GM21717 (cell line): ENCODE measurements around the gene SRRD.
A peak's percentile ranks its signal among the peaks of the same experiment; 100 is the strongest.
"Not testable (repeated sequence)": the region's sequence is repeated elsewhere in the genome, so short reads cannot be mapped to it uniquely, and the experiment has no call there.

ENCODE experiments used
- ATAC-seq: cut with Tn5 transposase; IDR thresholded peaks from one replicate; pipeline ENCODE4 v1.9.1; 2021; ENCODE audit warnings: mild to moderate bottlenecking, moderate library complexity; ENCODE audit not compliant: unreplicated experiment

Gene SRRD, protein sequence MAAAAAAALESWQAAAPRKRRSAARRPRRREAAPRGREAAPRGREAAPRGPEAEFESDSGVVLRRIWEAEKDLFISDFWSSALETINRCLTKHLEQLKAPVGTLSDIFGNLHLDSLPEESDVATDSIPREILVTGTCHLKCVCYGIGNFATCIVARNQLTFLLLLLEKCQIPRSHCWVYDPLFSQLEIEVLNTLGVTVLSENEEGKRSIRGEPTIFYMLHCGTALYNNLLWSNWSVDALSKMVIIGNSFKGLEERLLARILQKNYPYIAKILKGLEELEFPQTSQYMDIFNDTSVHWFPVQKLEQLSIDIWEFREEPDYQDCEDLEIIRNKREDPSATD

DNA sequence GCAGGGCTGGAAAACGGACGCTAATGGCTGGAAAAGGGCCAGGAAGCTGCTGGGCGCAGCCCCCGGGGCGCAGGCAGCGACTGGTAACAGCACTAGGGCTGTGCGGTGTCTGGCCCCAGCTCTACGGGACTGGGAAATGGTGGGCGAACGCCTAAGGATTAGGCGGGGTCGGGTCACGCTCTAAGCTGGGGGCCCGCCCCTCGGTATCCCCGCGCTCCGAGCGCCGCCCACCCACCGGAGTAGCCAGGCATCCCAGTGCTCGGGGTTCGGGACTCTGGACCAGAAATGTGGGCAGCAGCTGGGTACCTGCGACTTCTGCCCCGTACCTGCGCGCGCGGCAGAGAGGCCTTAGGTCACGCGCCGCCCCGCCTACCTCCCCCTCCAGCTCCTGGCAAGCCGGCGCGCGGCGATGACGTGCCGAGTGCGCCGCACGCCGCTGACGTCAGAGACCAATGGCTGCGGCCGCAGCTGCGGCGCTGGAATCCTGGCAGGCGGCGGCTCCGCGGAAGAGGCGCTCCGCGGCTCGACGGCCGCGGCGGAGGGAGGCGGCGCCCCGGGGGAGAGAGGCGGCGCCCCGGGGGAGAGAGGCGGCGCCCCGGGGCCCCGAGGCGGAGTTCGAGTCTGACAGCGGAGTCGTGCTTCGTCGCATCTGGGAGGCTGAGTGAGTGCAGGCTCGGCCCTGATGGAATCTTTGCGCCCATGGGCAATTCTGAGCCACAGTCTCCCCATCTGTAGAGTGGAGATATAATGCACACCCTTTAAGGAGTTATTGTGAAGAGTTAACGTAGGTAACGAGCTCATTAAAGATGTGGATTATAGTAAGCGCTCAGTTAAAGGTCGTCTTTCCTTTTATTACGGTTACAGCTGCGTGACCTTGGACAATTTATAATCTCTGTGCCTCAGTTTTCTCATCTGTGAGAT, at the start of gene SRRD, which contains the start of gene HPS4:
TSS of gene SRRD (plus strand) at position 439 of the 921 bp plus-strand sequence. CDS start at position 453, 14 bp downstream.
TSS of gene HPS4 (minus strand) at position 345 of the 921 bp plus-strand sequence. CDS start 2,021 bp downstream, outside the sequence.
- ATAC-seq, result peak; percentile 45

DNA sequence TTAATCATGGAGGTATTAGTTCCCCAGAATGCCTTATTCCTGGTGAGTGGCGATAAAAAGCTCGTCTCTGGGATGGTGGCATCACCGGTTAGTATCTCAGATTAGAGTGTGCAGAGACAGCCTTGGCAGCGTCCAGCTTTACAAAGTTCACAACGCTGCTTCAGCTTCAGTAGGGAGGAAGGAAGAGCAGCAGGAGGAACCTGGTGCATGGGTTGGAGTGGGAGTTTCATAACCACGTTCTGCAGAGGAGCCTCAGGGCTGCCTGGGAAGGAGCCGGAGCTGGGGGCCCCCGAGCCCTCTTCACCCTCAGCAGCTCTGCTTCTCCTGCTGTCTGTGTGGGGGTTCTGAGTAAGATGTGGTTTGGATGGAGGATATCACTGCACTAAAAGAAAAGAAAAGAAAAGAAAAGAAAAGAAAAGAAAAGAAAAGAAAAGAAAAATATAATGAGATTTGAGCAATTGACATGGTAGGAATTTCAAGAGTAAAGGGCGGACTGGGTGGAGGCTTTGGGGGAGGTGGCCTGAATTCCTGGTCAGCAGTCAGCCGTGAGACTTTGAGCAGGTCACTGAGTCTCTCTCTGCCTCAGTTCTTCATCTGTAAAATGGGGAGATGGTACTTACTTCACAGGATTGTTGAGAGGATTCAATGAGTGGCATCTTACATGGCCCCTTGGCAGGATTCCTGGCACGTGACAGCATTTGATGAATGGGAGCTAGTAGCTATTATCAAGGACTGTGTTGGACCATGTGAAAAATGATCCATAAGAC, 48.2 kb upstream of the SRRD start:
- ATAC-seq, result no peak

DNA sequence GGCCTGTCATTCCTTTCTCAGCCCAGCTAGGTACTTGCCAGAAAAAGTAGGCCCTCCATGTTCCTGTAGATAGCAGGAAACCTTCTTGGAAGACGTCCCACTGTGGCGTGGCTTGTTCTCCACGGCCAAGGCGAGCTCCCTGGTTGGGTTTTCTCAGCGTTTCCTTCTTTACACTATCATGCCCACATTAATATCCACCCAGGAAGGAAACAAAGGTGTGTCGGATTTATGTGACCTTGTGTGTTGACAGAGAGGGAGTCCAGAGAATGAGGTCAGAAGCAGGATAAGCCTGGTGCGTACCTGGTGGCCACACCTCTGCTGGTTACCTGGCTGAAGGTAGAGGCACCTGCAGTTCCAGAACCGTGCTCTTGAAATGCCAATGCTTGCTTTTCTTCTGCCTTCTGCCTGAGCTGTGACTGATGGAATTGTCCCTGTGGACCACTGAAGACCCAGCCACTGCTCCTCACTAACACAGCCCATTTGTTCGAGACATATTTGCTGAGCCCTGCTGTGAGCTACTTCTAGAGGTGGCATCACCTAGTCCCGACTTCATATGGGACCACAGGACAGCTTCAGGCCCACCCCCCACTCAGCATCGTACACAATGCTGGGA, 46.7 kb upstream of the SRRD start:
- ATAC-seq, result no peak

DNA sequence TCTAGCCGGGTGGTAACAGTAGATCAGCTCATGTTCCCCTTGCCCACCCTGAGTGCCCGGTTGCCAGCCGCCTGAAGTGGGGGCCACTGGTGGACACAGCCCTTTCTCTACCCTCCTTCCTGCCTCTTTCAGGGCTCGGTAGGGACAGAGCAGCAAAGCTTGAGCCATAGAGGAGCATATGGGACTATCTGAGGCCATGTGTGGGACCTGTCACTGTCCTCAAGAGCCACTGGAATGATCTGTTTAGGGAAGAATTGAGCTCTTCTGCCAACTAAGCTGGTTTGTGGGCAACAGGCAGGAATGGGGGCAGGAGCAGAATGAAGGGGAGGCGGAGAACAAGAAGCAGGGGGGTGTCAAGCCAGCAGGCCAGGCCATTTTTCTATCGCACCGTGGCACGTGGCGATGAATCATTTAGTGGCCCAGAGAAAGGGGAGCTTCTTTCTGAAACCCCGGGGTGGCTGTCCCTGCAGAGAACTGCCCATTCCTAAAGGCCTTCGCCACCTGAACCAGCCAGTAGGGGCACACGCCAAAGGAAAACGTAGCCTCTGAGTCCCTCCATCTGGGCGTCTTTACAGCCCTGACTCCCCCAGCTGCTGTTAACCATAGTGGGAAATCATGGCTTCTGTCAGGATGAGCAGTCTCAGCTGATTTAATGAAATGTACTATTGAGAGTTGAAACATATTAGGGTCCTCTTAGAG, 45.8 kb upstream of the SRRD start:
- ATAC-seq, result no peak

DNA sequence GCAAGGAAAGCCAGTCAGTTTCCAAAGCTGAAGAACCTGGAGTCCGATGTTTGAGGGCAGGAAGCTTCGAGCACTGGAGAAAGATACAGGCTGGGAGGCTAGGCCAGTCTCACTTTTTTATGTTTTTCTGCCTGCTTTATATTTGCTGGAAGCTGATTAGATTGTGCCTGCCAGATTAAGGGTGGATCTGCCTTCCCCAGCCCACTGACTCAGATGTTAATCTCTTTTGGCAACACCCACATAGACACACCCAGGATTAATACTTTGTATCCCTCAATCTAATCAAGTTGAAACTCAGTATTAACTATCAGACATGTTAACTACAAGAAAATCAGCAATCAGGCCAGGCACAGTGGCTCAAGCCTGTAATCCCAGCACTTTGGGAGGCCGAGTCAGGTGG, 44.9 kb upstream of the SRRD start:
- ATAC-seq, result not testable (repeated sequence)

DNA sequence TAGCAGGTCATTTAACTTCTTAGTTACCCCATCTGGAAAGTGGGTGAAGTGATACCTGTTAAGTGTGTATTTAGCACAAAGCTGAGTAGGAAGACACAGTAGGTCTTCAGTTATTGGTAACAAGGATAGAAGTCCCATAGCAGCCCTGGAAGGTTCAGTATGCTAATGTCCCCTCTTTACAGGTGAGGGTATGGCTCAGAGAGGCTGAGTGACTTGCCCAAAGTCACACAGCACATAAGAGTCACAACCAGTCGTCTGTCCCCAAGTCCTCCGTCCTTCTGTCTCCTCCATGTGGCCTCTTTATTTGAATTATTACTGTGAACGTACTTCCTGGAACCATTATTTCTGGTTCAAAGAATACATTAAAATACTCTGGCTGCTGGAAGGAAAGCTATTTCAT, 44.1 kb upstream of the SRRD start:
- no peak for ATAC-seq

DNA sequence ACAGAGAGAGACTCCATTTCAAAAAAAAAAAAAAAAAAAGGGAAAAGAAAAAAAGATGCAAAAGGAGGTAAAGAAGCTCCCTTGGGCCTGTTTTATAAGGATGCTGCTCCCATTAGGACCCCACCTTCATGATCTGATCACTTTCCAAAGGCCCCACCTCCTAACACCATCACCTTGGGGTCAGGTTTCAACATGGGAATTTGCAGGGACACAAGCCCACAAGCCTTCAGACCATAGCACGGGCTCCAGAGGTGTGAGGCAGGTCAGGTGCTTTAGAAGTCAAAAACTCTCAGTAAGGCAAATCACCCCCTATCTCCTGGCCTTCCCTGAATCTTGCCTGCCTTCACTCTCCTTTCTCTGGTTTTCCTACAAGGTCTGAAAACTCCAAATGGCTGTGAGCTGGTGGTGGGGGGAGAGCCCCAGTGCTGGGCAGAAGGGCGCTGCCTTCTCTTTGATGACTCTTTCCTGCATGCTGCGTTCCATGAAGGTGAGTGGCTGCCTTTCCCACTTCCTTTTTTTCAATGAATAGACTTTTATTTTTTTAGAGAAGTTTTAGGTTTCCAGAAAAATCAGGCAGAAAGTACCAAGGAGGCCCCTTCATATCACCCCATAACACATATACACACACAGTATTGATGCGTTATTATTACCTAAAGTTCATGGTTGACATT, 41.5 kb upstream of the SRRD start:
- no peak for ATAC-seq

DNA sequence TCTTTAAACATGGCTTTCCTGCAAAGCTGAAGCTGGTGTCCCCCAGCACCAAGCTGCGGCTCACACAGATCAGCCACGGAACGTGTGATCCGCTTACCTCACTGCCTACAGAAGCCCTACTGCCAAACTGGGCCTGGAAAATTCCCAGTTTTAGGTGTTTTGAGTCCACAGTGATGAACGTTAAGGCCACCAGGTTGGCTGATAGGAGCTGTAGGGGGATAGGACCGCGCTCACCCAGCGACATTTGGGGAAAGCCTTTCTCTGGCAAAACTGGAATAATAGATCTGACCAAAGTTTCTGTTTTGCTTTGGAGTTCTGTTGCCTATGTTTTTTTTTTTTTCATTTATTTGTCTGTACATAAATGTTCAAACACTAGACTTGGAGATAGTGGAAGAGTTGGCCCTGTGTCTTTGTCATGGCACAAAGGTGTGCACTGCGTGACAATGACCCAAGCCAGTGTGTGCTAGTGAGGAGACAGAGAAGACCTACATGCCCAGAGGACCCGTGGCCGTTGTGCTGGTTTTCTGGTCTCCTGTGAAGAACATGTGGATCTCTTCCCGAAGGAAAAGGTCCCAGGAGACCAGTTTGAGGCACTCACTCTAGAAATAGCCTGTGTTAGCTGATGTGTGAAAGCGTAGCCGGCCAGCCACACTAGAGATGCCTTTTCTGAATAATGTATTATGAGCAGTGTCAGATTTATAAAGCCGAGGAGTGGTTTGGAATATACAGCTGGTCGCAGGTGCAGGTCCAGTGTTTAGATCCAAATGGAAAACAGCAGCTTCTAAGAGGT, 39.6 kb upstream of the SRRD start:
- ATAC-seq, result no peak

DNA sequence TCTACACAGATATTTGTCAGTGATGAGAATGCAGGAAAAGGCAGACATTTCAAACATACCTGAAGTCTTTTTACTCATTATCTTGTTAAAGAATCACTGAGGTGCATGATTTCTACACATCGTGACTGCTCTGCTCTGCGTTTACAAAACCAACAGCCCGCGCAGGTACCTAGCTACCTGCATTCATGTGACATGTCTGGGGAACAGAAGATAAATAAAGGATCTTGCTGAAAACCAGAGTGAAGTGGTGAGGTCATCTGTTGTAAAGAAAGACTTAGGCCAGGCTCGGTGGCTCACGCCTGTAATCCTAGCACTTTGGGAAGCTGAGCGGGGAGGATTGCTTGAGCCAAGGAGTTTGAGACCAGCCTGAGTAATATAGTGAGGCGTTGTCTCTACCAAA, 38.9 kb upstream of the SRRD start:
- no peak for ATAC-seq

DNA sequence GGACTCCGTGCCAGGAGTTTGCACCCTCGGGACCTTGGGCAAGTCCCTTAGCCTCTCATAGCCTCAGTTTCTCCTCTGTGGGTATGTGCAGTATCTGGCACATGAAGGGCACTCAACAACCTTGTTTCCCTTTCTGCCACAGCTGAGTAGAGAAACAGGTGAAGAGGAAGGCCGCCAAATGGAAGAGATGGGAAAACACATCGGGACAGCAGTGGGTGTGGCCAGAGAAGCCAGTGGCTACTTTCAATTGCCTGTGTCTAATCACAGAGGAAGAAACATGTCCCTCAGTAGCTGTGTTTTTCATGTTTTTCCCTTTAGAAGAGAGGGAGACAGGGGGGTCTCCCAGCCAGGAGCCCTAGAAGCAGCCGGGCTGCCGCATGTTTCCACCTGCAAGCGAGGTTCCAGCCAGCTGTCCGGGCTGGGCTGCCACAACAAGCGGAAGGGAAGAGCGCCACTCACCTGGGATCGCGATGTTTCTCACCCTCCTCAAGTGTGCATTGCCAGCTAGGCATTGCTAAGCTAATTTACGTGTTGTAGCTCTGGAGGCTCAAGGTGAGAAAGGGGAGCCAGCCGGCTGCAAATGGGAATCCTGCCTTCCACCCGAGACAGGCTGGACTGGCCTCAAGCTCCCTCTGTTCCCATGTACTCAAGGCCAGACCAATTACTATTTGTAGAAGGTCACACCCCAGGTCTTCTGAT, 38.0 kb upstream of the SRRD start:
- ATAC-seq, result no peak

DNA sequence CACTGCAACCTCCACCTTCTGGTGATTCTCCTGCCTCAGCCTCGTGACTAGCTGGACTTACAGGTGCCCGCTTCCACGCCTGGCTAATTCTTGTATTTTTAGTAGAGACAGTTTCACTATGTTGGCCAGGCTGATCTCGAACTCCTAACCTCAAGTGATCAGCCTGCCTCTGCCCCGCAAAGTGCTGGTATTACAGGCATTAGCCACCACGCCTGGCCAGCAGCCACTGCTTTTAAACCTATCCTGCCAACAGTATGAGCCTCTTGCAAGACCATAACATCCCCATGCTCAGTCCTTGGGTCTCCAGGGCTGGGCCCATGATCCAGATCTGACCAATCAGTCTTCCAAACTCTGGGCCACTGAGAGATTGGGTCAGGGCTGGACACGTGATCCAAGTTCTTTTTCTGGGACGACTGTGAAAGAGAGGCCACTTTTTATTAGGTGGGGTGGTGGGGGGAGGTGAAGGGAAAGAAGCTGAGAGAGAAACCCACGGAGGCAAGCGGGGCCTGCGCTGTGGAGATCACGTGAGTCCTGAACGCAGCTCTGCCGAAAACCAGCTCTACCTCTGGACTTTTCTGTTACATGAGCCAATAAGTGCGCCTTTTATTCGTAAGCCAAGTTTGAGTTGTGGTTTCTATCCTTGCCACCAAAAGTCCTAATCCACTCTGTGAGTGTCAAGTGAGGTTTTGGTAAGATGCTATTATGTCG, 36.7 kb upstream of the SRRD start:
- ATAC-seq, result no peak

DNA sequence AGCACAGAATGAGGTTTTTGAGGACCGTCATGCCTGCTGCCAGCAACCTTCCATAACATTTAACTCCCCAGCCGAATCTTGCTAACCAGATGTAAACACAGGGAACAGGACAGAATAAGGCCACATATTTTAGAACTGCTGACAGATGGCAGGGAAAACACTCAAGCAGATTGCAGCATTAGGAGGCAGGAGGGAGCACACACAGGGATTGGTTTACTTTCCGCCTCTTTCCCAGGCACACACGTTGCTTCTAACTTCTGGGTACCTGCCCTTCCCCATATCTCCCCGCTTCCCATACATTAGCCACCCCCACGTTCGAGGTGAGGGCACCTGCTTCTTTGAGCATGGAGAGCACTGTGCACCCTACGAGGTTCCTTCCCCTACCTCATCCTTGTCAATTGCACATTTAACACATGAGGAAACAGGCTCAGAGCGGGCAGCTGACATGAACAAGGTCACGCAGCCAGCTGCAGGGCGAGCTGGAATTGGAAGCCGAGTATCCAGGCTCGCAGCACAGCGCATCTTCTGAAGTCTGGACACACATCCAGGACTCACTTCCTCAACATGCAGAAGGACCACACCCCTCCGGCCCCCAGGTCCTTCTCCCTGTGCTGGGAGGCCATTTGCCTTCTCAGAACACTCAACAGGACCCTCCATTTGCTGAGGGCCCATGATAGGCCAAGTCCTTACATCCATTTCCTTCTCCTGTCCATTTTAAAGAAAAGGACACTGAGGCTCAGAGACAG, 35.9 kb upstream of the SRRD start:
- ATAC-seq, result no peak

DNA sequence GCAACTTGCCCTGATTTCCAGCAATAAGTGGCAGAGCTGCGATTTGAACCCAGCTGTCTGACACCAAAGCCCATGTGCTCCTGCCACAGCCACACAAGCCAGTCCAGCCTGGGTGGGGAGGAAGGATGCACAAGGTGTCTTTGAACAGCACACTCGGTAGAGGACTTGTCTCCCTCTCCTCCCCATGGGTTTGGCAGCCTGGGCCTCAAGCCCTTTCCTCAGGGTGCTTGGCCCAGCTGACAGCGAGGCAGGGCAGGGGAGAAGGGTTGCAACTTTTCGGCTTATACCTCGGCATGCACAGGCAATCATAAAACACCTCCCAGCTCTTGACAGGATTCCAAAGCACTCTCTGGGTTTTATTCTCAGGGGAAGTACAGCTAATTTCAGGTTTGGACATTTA, 35.3 kb upstream of the SRRD start:
- no peak for ATAC-seq

DNA sequence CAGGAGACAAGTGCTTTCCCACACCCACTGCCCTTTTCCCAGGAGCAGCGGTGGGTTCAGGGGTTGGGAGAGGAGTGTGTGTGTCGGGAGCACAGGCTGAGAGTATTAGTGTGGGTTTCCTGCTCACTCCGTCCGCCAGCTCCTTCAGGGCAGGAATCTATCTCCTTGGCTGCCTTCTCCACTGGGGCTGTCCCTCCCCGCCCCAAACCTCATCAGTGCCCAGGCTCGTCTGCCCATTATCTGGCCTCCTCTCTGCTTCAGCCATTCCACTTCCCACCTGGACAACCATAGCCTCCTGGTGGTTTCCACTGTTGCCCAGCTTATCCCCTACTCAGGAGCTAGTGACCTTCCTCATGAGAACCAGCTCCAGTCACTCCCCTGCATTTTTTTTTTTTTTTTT, 34.7 kb upstream of the SRRD start:
- no peak for ATAC-seq

DNA sequence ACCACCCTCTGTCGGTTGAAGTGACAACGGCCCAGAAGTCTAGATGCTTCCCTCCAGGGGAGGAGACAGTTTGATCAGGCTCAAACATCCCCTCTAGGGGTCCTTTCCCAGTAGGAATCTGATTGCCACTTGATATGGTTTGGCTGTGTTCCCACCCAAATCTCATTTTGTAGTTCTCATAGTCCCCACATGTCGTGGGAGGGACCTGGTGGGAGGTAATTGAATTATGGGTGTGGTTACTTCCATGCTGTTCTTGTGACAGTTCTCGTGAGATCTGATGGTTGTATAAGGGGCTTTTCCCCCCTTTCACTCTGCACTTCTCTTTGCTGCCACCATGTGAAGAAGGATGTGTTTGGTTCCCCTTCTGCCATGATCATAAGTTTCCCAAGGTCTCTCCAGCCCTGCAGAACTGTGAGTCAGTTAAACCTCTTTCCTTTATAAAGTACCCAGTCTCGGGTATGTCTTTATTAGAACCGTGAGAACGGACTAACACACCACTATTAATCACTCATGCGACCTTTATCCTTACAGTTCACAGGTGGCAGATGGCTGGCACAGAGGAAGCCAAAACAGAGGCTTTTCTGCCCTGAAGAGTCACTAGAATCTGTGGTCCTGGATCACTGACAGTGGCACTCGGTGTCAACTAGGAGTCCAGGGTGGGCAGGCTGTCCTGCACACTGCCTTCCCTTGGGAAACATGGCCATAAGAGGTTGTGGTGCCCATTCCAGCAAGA, 33.1 kb upstream of the SRRD start:
- ATAC-seq, result no peak
